NB4 (cell line): Measurements from ENCODE around the gene EXD1.

Source experiments
- DNase-seq: peaks from one replicate; pipeline ENCODE4 v3.0.0; 2010; ENCODE audit warnings: low read depth
- H3K4me3 ChIP-seq: one replicate; pipeline ENCODE4 v1.5.1; 2011; ENCODE audit warnings: mild to moderate bottlenecking, low read depth, low read length, moderate library complexity
- MYC ChIP-seq: IDR thresholded peaks from 2 replicates; pipeline ENCODE4 v1.6.1; 2011; ENCODE audit warnings: low read depth, low read length
- POLR2A ChIP-seq: IDR thresholded peaks from 2 replicates; pipeline ENCODE4 v1.6.1; 2011; ENCODE audit warnings: mild to moderate bottlenecking; ENCODE audit not compliant: insufficient read length; ENCODE audit errors: extremely low read depth
- TF ChIP-seq, protein P1 (sequence below): IDR thresholded peaks from one replicate; pipeline ENCODE4 v1.5.1; 2012; ENCODE audit warnings: low read depth, low read length
- TF ChIP-seq, protein P2 (sequence below): IDR thresholded peaks from 2 replicates; pipeline ENCODE4 v1.6.1; 2011; ENCODE audit warnings: low read depth, low read length

Gene EXD1

DNA sequence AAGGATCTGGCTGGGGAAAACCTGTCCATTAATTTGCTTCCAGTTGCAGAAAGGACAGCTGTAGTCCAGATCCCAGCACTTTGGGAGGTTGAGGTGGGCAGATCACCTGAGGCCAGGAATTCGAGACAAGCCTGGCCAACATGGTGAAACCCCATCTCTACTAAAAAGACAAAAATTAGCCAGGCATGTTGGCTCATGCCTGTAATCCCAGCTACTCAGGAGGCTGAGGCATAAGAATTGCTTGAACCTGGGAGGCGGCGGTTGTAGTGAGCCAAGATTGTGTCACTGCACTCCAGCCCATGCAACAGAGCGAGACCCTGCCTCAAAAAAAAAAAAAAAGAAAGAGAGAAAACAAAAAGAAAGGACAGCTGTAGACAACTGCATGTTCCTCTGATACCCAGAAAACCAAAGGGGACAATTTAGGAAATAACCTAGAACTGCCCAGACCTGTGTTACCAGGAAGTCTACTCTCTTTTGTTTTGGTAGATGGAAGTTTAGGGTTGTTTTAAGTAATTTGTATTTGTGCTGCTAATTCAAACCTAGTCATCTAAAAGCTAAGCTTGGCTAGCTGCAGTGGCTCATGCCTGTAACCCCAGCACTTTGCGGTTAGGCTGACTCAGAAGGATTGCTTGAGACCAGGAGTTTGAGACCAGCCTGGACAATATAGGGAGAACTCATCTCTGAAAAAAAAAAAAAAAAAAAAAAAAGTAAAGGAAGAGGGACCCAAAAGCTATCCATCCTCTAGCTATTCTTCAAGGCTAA lies 22.7 kb downstream of the EXD1 start:
- TF ChIP-seq POLR2A = no peak
- TF ChIP-seq, protein P1, sequence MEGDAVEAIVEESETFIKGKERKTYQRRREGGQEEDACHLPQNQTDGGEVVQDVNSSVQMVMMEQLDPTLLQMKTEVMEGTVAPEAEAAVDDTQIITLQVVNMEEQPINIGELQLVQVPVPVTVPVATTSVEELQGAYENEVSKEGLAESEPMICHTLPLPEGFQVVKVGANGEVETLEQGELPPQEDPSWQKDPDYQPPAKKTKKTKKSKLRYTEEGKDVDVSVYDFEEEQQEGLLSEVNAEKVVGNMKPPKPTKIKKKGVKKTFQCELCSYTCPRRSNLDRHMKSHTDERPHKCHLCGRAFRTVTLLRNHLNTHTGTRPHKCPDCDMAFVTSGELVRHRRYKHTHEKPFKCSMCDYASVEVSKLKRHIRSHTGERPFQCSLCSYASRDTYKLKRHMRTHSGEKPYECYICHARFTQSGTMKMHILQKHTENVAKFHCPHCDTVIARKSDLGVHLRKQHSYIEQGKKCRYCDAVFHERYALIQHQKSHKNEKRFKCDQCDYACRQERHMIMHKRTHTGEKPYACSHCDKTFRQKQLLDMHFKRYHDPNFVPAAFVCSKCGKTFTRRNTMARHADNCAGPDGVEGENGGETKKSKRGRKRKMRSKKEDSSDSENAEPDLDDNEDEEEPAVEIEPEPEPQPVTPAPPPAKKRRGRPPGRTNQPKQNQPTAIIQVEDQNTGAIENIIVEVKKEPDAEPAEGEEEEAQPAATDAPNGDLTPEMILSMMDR = no peak
- TF ChIP-seq, protein P2, sequence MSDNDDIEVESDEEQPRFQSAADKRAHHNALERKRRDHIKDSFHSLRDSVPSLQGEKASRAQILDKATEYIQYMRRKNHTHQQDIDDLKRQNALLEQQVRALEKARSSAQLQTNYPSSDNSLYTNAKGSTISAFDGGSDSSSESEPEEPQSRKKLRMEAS = no peak
- TF ChIP-seq MYC = no peak
- no peak for DNase-seq
- no peak overlapping the region for H3K4me3 ChIP-seq

DNA sequence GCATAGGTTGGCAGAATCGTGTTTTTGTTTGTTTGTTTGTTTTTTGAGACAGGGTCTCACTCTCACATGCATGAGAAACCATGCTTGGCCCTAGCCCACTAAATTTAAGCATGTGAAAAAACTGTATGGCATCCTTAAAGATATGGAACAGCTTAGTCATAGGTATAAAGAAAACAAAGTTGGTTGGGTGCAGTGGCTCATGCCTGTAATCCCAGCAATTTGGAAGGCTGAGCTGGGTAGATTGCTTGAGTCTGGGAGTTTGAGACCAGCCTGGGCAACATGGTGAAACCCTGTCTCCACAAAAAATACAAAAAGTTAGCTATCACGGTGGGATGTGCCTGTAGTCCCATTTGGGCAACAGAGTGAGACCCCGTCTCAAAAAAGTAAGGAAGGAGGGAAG lies 25.2 kb downstream of the EXD1 start:
- H3K4me3 ChIP-seq = no peak overlapping the region
- DNase-seq = no peak
- TF ChIP-seq, protein P2 = no peak
- TF ChIP-seq POLR2A (no peak), MYC (no peak)
- TF ChIP-seq, protein P1 = no peak

DNA sequence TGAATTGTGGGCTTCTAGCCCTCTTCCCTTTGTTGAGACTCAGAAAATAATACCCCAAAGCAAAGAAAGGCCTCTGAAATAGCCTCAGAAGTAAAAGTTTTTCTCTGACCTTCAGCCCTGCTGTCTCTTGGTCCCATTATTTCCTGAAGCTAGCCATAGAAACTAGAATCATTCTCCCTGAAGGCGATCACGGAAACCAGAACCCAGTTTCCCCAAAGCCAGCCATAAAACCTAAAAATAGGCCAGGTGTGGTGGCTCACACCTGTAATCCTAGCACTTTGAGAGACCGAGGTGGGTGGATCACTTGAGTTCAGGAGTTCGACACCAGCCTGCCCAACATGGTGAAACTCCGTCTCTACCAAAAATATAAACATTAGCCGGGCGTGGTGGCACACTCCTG lies 27.2 kb downstream of the EXD1 start:
- no peak for DNase-seq
- TF ChIP-seq MYC = no peak
- no peak for TF ChIP-seq POLR2A
- TF ChIP-seq, protein P2 = no peak
- TF ChIP-seq, protein P1 = no peak

DNA sequence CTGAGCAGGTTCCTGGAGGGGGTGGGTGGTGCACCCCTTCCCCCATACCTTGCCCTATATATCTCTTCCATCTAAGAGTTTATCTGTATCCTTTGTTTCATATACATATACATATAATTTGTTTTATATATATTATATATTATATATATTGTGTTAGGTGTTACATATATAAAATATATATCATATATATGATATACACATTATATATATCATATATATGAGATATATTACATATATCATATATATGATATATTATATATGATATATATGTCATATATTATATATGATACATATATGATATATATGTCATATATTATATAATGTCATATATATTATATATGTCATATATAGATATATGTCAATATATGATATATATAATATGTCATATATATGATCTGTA lies 31.1 kb downstream of the EXD1 start:
- no peak for DNase-seq
- TF ChIP-seq MYC = no peak
- TF ChIP-seq, protein P1 = no peak
- no peak overlapping the region for H3K4me3 ChIP-seq

More for the DNA sequence above, 27.2 kb downstream of the EXD1 start:
- H3K4me3 ChIP-seq = no peak overlapping the region

DNA sequence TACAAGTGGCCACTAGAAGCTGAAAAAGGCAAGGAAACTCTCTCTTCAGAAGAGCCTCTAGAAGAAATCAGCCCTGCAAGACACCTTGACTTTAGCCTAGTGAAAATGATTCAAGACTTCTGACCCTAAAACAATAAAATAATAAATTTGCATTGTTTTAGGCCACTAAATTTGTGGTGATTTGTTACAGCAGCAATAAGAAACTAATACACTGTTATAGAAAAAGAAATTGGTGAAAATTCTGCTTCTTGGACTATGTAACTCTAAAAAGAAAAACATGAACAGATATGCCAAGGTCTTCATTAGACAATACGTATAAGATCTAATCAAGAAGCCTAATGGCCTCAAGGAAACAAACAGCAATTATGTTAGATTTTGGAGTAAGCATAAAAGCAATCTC lies 36.1 kb downstream of the EXD1 start:
- DNase-seq = no peak
- H3K4me3 ChIP-seq = no peak overlapping the region
- TF ChIP-seq MYC (no peak), POLR2A (no peak)
- TF ChIP-seq, protein P1 = no peak
- TF ChIP-seq, protein P2 = no peak

DNA sequence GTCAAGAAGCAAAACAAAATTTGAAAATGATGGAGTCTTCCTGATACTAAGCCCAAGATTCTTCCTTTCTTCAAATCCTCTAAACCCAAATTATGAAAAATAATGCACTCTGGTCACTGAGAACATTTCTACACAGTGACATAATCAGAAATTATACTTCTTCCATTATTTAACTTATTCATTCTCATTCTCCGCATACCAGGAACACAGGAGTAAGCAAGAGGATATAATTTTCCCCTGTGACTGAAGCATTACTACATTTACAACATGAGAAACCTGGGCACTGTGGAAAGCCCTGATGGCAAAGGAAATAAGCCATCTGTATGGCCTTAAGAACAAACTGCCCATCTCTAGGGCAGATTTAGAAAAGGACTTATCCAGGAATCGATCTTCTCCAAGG lies 47.0 kb downstream of the EXD1 start:
- no peak overlapping the region for H3K4me3 ChIP-seq

More for the DNA sequence above, 47.0 kb downstream of the EXD1 start:
- no peak for TF ChIP-seq POLR2A
- TF ChIP-seq, protein P2 = no peak
- TF ChIP-seq, protein P1 = no peak
- no peak for DNase-seq
